Fibroblast of skin of right quadriceps (primary cell): ENCODE measurements around the gene STK40.

Experiments
- DNase-seq: peaks from one replicate; pipeline ENCODE4 v3.0.0-alpha.2; 2013

Gene STK40

DNA sequence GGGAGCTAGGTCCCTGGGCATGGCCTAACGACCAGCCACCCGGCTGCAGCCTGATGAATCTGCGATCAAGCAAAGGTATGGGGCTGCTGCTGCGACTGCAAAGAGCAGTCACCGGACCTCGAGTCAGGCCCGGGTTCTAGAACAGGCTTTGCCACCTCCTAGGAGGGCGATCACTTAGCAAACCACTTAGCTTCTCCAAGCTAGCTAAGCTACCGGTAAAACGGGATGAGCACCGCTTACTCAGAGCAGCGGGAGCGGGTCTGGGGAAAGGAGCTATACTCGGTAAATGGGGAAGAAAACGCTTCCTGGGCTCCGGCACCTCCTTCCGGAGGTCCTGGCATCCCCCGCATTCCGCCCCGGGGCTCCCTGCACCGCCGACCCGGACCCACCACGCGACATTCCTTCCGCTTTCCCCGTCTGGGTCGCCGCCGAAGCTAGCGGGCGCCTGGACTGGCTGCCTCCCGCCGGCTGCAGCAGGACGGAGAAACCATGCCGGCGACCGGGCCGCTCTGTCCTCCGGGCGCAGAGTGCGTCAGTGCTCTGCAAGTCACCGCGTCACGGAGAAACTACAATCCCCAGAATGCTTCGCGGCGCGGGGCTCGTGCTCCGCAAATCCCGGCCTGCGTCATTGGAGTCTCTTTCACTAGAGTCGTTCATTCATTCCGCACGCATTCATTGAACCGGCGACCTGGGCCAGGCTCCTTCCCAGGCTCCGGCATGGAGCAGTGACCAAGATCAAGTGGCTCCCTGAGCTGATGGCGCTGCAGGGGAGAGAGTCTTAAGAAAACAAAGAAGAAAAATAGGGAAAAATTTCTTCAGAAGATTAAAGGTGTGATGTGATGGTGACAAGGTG, 11.9 kb upstream of the STK40 start, which contains the start of gene LSM10:
Gene LSM10, minus strand, starts transcription at position 531 of the 853 bp plus-strand sequence. CDS start 3,779 bp downstream, outside the sequence.
- peak; percentile 90 for DNase-seq

DNA sequence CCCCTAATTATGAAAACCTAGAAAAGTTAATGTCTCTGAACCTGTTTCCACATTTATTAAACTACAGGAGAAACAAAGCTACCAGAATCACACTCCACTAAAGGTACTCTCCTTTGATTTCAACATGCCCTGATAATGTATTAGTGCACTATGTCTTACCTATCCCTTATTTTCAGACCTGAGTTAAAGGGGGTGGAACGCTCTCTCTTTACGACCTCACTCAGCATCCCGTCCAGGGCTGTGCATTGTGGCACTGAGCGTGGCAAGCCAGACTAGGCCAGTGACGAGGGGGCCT, 11.3 kb upstream of the STK40 start:
- no peak for DNase-seq

DNA sequence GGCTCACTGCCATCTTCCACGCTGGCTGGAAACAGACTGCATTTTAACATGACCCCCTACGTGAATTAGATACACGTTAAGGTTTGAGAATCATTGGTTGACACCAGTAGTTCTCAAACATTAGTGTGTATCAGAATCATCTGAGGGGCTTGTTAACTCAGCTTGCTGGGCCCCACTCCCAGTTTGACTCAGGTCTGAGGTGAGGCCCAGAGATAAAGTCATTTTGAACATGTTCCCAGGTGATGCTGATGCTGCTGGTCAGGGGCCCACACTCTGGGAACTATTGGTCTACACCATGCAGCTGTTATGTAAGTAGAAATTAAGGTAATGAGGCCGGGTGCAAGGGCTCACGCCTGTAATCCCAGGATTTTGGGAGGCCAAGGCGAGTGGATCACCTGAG, 10.6 kb upstream of the STK40 start:
- DNase-seq, result no peak

DNA sequence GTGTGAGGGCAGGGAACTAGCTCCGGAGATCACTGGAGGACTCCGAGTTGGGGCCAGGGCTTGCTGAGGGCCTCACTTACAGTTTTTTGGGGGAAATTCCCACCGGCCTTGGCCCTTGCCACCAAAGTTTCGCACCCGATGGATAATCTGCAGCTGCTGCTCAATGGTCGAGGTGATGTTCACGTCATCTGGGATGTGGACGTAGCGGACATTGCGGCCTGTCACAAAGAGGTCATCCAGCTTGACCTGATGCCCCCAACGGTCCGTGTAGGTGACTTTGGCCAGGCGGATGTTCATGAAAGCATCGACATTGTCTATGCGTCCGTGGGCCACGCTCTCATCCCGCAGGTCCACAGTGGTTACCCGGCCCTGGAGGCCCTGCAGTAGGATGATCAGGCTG, 8.0 kb upstream of the STK40 start:
- no peak for DNase-seq

DNA sequence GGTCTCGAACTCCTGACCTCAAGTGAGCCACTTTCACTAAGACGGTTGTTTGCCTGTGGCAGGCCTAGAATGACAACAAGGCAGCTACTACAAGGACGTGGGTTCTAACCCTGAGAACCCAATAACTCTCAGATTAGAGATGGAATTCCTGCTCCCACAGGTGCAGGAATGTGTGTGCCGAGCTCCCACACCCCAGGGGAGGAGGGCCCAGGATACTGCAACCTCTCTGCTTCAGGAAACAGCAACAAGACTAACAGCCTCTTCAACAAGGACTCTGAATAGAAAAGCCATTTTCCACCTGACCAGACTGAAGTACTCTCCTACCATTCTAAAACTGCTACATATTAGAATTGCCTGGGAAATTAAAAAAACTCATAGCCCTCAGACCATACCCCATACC, 7.1 kb upstream of the STK40 start:
- DNase-seq, result no peak

DNA sequence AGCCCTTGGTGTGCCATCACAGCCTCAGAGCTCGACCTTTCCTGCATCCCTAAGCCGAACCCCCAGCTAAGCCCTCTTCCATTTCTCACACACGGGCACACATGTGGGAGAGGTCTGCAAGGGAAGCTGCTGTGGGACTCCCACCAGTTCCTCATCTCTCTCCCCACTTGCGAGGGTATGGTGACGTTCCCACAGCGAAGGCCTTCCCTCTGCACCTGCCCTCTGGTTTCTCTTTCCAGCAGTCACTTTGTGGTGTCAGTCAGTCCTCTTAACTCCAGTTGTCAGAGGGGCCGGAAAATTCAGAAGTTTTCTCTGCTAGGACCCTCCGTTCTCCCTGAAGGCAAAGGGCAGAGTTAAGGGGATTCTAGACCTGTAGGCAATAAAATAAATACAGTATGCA, 5.5 kb upstream of the STK40 start:
- DNase-seq, result no peak

DNA sequence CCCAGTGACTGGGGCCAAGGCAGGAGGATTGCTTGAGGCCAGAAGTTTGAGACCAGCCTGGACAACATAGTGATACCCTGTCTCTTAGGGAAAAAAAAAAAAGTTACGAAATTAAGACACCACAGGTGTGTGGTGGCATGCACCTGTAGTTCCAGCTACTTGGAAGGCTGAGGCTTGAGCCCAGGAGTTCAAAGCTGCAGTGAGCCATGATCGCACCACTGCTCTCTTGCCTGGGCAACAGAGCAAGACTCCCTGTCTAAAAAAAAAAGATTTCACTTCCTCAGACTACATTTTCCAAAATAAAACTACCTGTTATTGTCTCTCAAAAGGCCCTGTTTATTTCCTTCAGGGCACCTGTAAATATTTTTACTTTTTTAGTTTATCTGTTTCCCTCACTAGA, 4.7 kb upstream of the STK40 start:
- DNase-seq, result no peak

DNA sequence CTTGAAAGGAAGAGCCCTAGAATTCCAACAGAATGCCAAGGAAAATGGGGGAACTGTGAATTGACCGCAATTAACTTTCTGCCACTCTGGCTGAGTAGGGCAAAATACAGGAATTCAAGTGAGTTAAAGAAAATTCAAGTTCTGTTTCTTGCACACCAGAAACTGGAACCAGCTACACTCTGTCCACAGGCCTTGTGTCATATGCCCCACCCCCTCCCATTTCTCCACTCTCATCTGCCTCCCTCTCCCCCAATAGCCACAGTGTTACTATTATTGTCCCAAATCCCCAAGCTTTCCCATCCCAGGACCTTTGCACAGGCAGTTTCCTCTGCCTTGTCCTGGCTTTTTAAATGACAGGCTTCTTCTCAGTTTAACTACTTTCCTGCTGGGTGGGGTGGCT, 4.3 kb upstream of the STK40 start:
- DNase-seq, result no peak

DNA sequence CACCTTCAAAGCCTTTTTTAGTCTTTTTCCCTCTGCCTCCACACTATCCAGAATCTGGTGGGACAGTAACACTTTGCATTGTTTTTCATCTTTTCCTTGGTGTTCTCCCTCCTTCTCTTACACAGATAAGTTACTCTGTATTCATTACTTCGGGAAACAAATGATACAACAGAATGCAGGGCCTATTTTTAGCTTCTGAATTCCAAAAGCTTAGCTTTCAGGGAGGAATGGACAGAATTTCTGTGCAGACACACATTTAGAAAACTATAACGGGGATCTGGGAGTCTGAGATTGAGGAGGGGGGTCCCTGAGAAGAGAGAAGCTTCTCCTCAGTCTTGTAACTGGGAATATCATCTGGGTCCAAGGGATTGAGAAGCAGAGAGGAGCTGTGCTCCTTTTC, 3.5 kb upstream of the STK40 start:
- DNase-seq, result no peak

DNA sequence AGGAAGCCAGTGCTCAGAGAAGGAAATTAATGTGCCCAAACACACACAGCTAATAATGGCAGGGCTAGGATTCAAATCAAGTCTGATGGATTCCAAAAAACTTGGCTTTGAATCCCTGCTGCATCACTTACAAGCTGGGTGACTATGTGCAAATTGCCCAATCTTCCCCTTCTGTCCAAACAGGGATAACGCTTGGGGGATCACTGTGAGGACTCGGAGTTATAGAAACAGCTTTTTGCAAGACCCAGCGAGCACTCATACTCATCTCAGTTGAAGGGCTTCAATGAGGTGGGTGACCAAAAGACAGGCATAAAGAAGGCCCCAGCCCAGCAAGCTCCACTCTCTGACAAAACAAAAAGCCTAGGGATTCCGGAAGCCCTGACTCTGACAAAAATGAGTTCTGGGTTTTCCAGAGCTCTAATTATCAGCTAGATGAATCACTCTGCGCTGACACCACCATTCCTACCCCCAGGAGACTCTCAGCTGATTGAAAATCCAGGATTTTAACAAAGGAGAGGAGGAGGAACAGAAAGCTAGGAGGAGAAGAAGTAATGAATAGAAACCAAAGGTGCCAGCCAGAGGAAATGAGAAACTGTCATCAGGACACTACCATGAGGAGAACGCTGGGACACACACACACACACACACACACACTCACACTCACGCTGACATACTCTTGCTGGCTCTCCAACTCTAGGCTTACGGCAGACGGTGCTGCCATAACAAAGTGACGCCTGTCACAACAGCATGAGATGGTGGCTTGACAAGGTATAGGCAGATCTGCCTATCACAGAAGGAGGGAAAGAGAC, 1.6 kb upstream of the STK40 start:
- peak; percentile 89 for DNase-seq

DNA sequence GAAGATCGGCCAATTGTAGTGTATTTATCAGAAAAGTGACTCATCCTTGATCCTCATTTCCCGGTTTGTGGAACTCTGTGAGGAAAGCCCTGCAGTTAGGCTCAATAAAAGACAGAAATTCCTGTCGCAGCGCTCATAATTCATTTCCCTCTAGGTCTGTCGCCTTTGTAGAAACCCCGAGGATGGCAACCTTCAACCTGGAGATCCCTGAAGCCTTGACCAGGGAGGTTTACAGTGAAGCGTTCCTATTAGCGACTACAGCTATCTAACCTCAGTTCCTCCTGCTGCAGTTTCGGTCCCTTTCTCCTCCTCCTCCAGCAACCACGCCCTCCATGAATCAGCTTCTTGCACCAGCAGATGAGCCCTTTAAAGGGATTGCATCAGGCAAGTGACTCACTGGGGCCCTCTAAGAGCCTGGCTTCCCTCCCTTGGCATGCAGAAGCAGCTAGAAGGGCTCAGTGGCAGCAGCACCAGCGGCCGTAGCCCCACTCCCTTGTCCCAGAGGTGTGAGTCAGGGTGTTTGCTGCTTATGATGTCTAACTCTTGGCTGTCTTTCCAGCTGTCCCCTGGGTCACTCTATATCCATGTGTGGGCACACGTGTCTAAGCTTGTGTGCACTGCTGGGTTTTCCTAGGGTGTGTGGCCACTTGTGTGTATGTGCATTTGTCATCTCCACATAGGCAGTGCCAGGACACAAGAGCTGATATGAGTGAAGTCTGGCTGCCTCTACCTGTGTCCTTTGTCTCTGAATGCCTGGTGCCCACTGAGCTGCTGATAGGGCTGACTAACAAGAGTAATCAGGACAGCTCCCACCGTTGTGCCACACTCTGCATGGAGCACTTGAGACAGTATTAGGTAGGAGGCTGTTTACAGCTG, 779 bp upstream of the STK40 start:
- peak; percentile 100 for DNase-seq

DNA sequence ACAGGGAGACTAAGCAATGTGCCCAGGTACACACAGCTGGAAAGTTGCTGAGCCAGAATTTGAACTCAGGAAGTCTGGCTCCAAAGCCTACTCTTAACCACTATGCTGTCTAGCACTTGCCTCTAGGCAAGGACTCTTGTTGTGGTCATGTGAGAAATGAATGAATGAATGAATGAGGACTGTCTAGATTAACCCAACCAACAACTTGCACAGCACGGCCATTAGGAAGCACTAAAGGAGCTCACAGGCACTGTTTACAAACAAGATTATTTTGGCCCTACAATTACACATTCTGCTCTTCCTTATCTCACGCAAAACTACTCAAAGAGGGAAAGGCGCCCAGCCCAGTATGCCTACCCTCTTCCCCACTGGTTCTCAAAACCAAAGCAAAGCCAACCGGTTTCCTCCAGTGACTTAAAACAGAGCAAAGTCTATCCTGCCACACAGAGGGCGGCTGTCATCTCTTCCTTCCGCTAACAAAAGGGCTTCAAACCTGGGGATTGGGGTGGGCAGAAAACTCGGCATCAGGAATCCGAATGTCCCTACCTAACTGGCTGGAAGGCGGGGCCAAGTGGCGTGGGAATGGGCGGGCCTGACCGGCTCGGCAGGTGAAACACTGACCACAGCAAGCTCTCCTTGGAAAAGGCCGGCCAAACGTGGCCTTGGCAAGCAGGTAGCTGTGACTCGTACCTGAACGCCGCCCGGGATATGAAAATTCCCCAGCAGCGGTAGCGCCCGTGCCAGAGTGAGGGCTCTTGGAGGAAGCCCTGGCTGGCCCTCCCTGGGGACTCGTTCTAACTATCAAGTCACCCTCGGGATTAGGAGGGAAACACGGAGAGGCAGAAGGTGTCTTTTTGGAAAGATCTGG, 948 bp downstream of the STK40 start:
- peak; percentile 11 for DNase-seq

DNA sequence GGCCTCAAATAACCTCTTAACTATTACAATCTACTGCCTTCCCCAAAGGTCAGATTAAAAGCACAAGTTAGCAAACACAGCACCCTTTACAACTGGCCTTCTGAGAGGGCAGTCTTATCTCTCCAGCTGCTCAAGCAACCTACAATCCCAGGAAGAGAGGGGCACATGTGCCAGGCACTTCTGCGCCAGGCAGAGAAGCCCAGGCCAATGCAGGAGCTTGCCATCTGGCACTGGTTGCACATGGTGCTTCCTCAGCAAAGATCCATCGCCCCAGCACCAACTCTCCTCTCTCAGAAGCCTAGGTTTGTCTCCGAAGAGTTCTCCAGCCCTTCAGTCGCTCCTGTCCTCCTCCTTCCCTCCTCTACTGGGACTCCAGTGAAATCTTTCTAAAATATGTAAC, 2.5 kb downstream of the STK40 start:
- no peak for DNase-seq

DNA sequence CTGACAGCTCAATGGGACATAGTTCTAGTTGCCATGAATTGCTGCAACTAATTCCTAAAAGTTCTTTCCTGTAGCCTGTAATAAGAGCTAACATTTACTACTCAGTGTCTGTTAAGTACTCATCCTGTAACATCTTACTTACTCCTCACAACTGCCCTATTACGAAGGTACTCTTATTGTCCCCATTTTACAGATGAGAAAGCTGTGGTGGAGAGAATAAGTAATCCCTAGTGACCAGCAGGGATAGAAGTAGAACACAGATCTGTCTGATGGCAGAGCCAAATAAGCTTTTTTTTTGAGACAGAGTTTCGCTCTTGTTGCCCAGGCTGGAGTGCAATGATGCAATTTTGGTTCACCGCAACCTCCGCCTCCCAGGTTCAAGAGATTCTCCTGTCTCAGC, 3.1 kb downstream of the STK40 start:
- DNase-seq, result no peak

DNA sequence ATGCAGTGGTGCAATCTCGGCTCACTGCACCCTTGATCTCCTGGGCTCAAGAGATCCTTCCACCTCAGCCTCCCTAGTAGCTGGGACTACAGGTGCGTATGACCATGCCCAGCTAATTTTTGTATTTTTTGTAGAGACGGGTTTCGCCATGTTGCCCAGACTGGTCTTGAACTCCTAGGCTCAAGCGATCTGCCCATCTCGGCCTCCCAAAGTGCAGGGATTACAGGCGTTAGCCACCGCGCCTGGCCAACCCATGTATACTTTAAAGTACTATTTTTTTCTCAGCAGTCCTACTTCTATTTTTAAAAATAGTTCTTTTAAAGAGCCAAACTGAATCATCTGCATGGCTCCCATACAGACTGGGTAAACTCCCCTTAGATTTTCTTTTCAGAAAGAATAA, 3.5 kb downstream of the STK40 start:
- DNase-seq, result no peak

DNA sequence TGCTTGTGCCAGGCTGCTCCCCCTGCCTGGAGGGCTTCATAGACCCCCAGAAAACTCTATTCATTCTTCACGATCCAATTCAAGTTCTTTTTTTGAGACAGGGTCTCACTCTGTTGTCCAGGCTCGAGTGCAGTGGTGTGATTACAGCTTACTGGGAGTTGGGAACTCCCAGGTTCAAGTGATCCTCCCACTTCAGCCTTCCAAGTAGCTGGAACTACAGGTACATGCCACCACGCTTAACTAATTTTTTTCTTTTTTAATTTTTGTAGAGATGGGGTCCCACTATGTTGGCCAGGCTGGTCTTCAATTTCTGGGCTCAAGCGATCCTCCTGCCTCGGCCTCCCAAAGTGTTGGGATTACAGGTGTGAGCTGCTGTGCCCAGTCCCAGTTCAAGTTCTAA, 4.3 kb downstream of the STK40 start:
- no peak for DNase-seq

DNA sequence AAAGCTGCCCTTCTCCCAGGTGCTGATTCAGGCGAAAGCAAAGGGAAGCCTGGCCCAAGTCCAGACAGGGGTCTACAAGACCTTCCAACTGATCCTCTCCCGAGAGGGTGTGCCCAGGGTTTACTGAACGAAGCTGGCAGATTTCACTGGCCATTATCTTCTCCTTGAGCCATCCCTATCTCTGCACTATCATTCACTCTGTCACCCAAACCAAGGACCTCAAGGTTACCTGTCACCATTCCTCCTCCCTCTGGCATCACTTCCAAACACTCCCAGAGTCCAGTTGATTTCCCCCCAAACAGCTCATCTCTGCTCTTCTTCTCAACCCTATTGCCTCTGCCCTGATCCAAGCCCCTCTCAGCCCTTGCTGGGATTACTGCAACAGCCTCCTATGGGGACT, 4.9 kb downstream of the STK40 start:
- no peak for DNase-seq

DNA sequence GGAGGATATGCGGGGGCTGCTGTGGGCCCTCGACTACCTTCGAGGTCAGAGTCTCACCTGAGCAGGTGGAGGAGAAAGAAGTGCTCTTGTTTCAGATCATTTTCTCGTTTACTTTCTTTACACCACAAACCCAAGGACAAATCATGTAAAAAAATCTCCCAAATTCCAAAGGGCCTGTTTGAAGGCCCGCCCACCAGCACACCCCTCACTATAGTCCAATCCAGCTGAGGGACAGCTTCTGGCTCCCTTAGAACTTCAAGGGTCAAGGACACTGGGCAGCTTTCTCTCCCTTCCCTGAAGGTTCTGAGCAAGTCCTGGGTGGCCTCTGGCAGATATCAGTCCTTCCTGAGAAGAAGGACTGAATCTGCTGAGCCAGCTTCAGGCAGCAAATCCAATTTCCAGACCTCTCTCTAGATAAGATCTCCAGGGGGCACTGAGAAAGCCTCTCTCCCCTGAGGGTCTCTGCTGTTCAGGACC, 5.5 kb downstream of the STK40 start:
- DNase-seq, result no peak

DNA sequence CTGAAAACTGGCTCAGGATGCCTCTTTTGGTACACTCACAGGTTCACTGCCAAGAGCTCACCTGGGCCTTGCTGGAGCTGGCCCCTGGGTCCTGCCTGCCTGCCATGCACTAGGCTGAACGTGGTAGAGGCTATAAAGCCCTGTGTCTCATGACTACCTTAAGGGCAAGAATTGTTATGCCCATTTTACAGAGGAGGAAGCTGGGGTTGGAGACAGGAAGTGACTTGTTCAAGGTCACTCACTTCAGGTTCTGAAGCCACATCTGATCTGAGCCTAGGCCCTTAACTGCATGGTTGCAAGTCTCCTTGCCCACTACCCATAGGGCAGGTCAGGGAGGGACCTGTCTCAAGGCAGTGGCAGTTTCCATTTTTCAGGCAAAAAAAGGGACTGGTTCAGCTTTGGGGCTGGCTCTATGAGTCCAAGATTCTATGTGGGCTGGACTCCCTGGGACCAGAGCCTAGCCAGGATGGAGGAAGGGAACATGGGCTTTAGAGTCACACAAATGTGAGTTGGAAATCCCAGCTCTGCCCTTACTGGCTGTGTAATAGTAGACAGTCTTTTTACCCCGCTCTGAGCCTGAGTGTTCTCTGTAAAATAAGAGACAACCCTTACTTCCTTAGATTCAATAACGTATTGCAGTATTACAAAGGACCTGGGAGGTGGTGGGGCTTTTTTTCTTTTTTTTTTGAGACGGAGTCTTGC, 7.8 kb downstream of the STK40 start:
- no peak for DNase-seq

DNA sequence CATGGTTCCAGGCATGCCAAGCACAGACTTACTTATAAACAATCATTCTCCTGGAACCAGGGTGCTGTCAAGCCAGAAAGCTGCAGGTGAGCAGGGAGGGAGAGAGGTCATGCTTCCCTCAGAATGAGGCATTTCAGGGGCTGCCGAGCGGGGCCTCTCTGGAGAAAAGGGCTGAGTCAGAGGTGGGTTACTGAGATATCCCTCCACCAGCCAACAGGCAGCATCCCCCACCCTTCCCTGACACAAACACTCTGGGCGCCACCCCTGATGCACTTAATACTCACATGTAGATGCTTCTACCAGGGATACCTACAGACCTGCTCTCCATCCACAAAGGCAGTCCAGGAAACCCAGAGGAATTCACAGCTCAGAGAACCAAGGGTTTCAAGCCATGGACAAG, 13.1 kb downstream of the STK40 start:
- DNase-seq, result peak; percentile 22

DNA sequence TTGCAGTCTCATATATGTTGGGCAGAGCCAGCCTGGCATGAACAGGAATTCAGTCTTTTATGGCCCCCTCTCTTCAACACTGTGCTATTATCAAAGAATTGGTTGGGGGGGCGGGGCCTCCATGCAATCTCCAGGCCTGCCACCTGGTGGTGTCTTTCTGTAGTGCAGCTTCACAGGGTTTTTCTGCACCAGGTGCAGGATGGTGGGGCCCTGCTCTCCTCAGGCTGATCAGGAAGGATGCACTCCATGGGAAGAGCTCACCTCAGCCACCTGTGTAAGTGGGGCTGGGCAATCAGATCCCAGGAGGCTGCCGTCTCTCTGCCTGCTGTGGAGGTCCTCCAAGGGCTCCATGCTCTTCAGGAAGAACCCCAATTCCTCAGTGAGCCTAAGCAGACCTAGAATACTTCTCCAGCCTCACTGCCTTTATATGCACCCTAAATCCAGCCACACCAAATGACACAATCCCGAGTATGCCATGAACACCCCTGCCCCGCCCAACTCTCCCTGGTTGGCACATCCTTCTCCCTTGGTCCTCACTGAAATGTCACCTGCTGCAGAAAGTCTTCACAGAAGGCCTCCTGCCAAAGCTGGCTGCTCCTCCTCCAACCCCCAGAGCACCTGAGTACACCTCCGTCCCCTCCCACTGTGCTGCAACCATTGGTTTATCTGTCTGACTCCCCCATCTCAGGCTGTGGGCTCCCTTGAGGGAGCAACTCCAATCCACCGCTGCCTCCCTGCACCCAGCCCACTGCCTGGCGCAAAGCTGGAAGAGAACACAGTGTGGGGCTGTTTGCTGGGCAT, 16.5 kb downstream of the STK40 start:
- peak; percentile 66 for DNase-seq
